RWPE2 (cell line): ENCODE data around the gene TOMM5.

Source experiments
- ATAC-seq: fragments of 200-7000 bp; cut with Tn5 transposase; 3 replicates; pipeline ENCODE4 v1.9.1; 2021; ENCODE audit warnings: low read depth
- DNase-seq: peaks from one replicate; pipeline ENCODE4 v3.0.0-alpha.2; 2020; ENCODE audit warnings: low spot score
- H3K27ac ChIP-seq: fragments of 450-650 bp; 2 replicates; pipeline ENCODE4 v1.5.1; 2017; ENCODE audit warnings: mild to moderate bottlenecking; ENCODE audit not compliant: poor library complexity, severe bottlenecking
- H3K27me3 ChIP-seq: fragments of 250-450 bp; sonication (Bioruptor Pico); 2 replicates; pipeline ENCODE4 v1.5.1; 2021; ENCODE audit warnings: mild to moderate bottlenecking, moderate library complexity; ENCODE audit not compliant: insufficient read depth, poor library complexity, severe bottlenecking
- H3K36me3 ChIP-seq: fragments of 250-450 bp; sonication (Bioruptor Pico); 2 replicates; pipeline ENCODE4 v1.5.1; 2020; ENCODE audit warnings: low read depth, mild to moderate bottlenecking, moderate library complexity
- H3K4me1 ChIP-seq: fragments of 250-450 bp; sonication (Bioruptor Pico); 2 replicates; pipeline ENCODE4 v1.5.1; 2021; ENCODE audit warnings: mild to moderate bottlenecking, moderate library complexity; ENCODE audit not compliant: insufficient read depth, poor library complexity, severe bottlenecking
- H3K4me3 ChIP-seq: fragments of 250-450 bp; sonication (Bioruptor Pico); 2 replicates; pipeline ENCODE4 v1.5.1; 2021; ENCODE audit warnings: mild to moderate bottlenecking, moderate library complexity; ENCODE audit not compliant: severe bottlenecking
- H3K9me3 ChIP-seq: fragments of 250-450 bp; sonication (Bioruptor Pico); 2 replicates; pipeline ENCODE4 v1.5.1; 2021; ENCODE audit warnings: mild to moderate bottlenecking, moderate library complexity; ENCODE audit not compliant: severe bottlenecking
- CTCF ChIP-seq: fragments of 450-650 bp; IDR thresholded peaks from one replicate; pipeline ENCODE4 v1.5.1; 2017; ENCODE audit warnings: mild to moderate bottlenecking, moderate library complexity; ENCODE audit not compliant: poor library complexity, severe bottlenecking

TOMM5 gene

GRCh38 chr9:37565661-37566618 is 26.5 kb downstream of the TOMM5 start:
- Histone ChIP-seq H3K4me1 (no peaks in the 10 kb centered on the region), H3K9me3 (peaks cover 4% of the 10 kb centered on the region), H3K36me3 (no peaks in the 10 kb centered on the region), H3K4me3 (no peak overlapping the region), H3K27ac (no peak overlapping the region), H3K27me3 (no peaks in the 10 kb centered on the region)
- TF ChIP-seq CTCF, result no peak
- ATAC-seq, result no peak
- DNase-seq, result no peak

GRCh38 chr9:37564916-37565315 is 27.5 kb downstream of the TOMM5 start:
- ATAC-seq, result no peak
- Histone ChIP-seq H3K4me1 (no peaks in the 10 kb centered on the region), H3K27ac (no peak overlapping the region), H3K36me3 (no peaks in the 10 kb centered on the region), H3K9me3 (peaks cover 4% of the 10 kb centered on the region), H3K4me3 (no peak overlapping the region), H3K27me3 (no peaks in the 10 kb centered on the region)
- no peak for TF ChIP-seq CTCF
- DNase-seq, result no peak

GRCh38 chr9:37563806-37564513 is 28.4 kb downstream of the TOMM5 start:
- no peak for TF ChIP-seq CTCF
- ATAC-seq, result no peak
- Histone ChIP-seq H3K9me3 (peaks cover 4% of the 10 kb centered on the region), H3K36me3 (no peaks in the 10 kb centered on the region), H3K27me3 (no peaks in the 10 kb centered on the region), H3K4me1 (no peaks in the 10 kb centered on the region), H3K4me3 (no peak overlapping the region), H3K27ac (no peak overlapping the region)
- no peak for DNase-seq

DNA sequence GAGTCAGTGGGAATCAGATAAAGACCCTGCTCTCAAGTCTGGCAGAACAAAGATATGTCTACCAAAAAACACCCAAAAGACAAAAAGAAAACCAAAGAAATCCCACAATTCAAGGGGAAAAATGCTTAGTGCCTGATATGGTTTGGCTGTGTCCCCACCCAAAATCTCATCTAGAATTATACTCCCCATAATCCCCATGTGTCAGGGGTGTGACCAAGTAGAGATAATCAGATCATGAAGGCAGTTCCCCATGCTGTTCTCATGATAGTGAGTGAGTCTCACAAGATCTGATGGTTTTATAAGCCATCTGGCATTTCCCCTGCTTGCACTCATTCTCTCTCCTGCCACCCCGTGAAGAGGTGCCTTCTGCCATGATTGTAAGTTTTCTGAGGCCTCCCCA is 29.6 kb downstream of the TOMM5 start:
- no peak for TF ChIP-seq CTCF
- ATAC-seq (no peak), DNase-seq (no peak)
- no peaks in the 10 kb centered on the region for H3K4me1 ChIP-seq
- no peak overlapping the region for H3K4me3 ChIP-seq
- H3K27me3 ChIP-seq, result no peaks in the 10 kb centered on the region
- H3K9me3 ChIP-seq, result peaks cover 4% of the 10 kb centered on the region
- no peaks in the 10 kb centered on the region for H3K36me3 ChIP-seq
- no peak overlapping the region for H3K27ac ChIP-seq
